ENCODE results near the gene SNCB.

Gene SNCB

GRCh38 chr5:176578391-176578808 lies 51.9 kb downstream of the SNCB start:
- DNase-seq (ENCODE audit: low read depth in 1 of 2, low spot score in 1 of 2), result no peak

- no peak for DNase-seq (ENCODE audit: low read depth in 1 of 2, low spot score in 1 of 2)
Observed at GRCh38 chr5:176577312-176578176, 52.8 kb downstream of the SNCB start.

- DNase-seq (ENCODE audit: low read depth in 1 of 2, low spot score in 1 of 2), result no peak
Observed at GRCh38 chr5:176575488-176576422, 54.6 kb downstream of the SNCB start.

- no peak for DNase-seq (ENCODE audit: low read depth in 1 of 2, low spot score in 1 of 2)
Observed at GRCh38 chr5:176575066-176575465, 55.3 kb downstream of the SNCB start.

- DNase-seq (ENCODE audit: low read depth in 1 of 2, low spot score in 1 of 2), result no peak
Observed at GRCh38 chr5:176574297-176574591, 56.1 kb downstream of the SNCB start.

GRCh38 chr5:176573564-176574296 lies 56.6 kb downstream of the SNCB start:
- DNase-seq (ENCODE audit: low read depth in 1 of 2, low spot score in 1 of 2), result peak; percentile 65 to 72

Measured in activated T-helper 1 cell treated with anti-CD3 and anti-CD28 coated beads, Interleukin-2, amount 50 U/mL, for 16 hours (primary cell).